H1 (cell line): ENCODE results near the gene RCC1. TPM values are rescaled to one million over a fixed set of nuclear protein-coding genes. Genes with fewer than 3 reads are reported as not detected.

Experiments
- CTCF ChIA-PET: fragments of 300-600 bp; sonication (Branson Sonifier 250); formaldehyde crosslinking; loops from one replicate; lab custom pipeline; 2021; ENCODE audit not compliant: partially characterized antibody; lab: Charles Lee
- POLR2A ChIA-PET: fragments of 300-600 bp; sonication (Branson Sonifier 250); formaldehyde crosslinking; loops from one replicate; lab custom pipeline; 2021; ENCODE audit warnings: inconsistent platforms; ENCODE audit not compliant: partially characterized antibody; lab: Charles Lee
- DNase-seq, 2 experiments: peaks; one replicate each; pipeline versions ENCODE4 v3.0.0 to v3.0.0-alpha.2; 2010 to 2022; ENCODE audit warnings: low spot score in 2 of 2, low read depth in 1 of 2, mixed read lengths in 1 of 2
- FAIRE-seq: peaks from 2 replicates; lab custom pipeline; 2011; peaks lifted over from hg19 to GRCh38; lab: Jason Lieb, UNC
- H2AFZ ChIP-seq: 2 replicates; pipeline ENCODE4 v1.8.1; 2012; ENCODE audit warnings: low read length, inconsistent platforms
- H2AK5ac ChIP-seq: 2 replicates; pipeline ENCODE4 v1.6.1; 2013; ENCODE audit warnings: low read depth, low read length
- H2BK120ac ChIP-seq: replicated peaks from 2 replicates; pipeline ENCODE3; 2013; ENCODE audit warnings: low read depth, low read length, inconsistent platforms
- H2BK12ac ChIP-seq: 2 replicates; pipeline ENCODE4 v1.6.1; 2013; ENCODE audit warnings: low read depth, low read length
- H2BK15ac ChIP-seq: 2 replicates; pipeline ENCODE4 v1.6.1; 2013; ENCODE audit warnings: low read length
- H2BK20ac ChIP-seq: 2 replicates; pipeline ENCODE4 v1.6.1; 2013; ENCODE audit warnings: low read length
- H2BK5ac ChIP-seq: 2 replicates; pipeline ENCODE4 v1.6.1; 2013; ENCODE audit warnings: low read depth, low read length
- H3K14ac ChIP-seq: 2 replicates; pipeline ENCODE4 v1.6.1; 2013; ENCODE audit warnings: inconsistent platforms; ENCODE audit not compliant: insufficient read length
- H3K18ac ChIP-seq: 2 replicates; pipeline ENCODE4 v1.6.1; 2013; ENCODE audit warnings: low read length; ENCODE audit errors: extremely low read depth
- H3K23ac ChIP-seq: 2 replicates; pipeline ENCODE4 v1.6.1; 2013; ENCODE audit warnings: inconsistent platforms; ENCODE audit not compliant: insufficient read length
- H3K23me2 ChIP-seq: 2 replicates; pipeline ENCODE4 v1.6.1; 2013; ENCODE audit warnings: low read depth, low read length
- H3K27ac ChIP-seq: 2 replicates; pipeline ENCODE4 v1.6.1; 2011; ENCODE audit warnings: low read depth, low read length, inconsistent platforms
- H3K27me3 ChIP-seq, 4 experiments: replicated peaks in 1 of 4; 1 replicate in 1 of 4; 2 replicates in 3 of 4; pipeline versions ENCODE4 v1.6.1 to v1.8.1; 2011 to 2013; ENCODE audit warnings: low read length in 3 of 4, mild to moderate bottlenecking in 3 of 4, inconsistent platforms in 2 of 4, mixed read lengths in 2 of 4, moderate library complexity in 1 of 4; ENCODE audit not compliant: control insufficient read depth in 3 of 4, insufficient read depth in 3 of 4; ENCODE audit errors: extremely low read depth in 1 of 4
- H3K36me3 ChIP-seq, 4 experiments: 2 replicates each; pipeline versions ENCODE4 v1.6.1 to v1.8.1; 2011 to 2013; ENCODE audit warnings: mild to moderate bottlenecking in 4 of 4, low read length in 3 of 4, moderate library complexity in 2 of 4, control low read depth in 1 of 4, inconsistent platforms in 1 of 4; ENCODE audit not compliant: insufficient read depth in 4 of 4, control insufficient read depth in 2 of 4
- H3K4ac ChIP-seq: replicated peaks from 2 replicates; pipeline ENCODE3; 2013; ENCODE audit warnings: low read length, low read depth, mixed read lengths, inconsistent platforms; ENCODE audit not compliant: insufficient read length
- H3K4me1 ChIP-seq, 4 experiments: replicated peaks in 1 of 4; 1 replicate in 1 of 4; 2 replicates in 3 of 4; pipeline versions ENCODE4 v1.6.1 to v1.8.1; 2011 to 2013; ENCODE audit warnings: low read length in 3 of 4, inconsistent platforms in 2 of 4, mixed read lengths in 1 of 4; ENCODE audit not compliant: insufficient read depth in 4 of 4, control insufficient read depth in 3 of 4
- H3K4me2 ChIP-seq, 2 experiments: 2 replicates each; pipeline versions ENCODE4 v1.6.1 to v1.8.1; 2011 to 2013; ENCODE audit warnings: low read depth in 2 of 2, low read length in 2 of 2, control low read depth in 1 of 2, inconsistent platforms in 1 of 2, mild to moderate bottlenecking in 1 of 2; ENCODE audit not compliant: insufficient read depth in 1 of 2
- H3K4me3 ChIP-seq, 4 experiments: fragments of 200-600, 300-600 bp in 1 of 4; sonication (generic), shearing (Covaris generic), sonication (Bioruptor Twin) in 1 of 4; 2 replicates each; pipeline versions ENCODE4 v1.5.1 to v1.8.1; 2011 to 2016; ENCODE audit warnings: low read length in 4 of 4, low read depth in 3 of 4, control low read depth in 2 of 4, inconsistent platforms in 2 of 4, mild to moderate bottlenecking in 2 of 4, mixed read lengths in 1 of 4, moderate library complexity in 1 of 4; ENCODE audit not compliant: insufficient read depth in 2 of 4; ENCODE audit errors: extremely low read depth in 1 of 4
- H3K56ac ChIP-seq: replicated peaks from 2 replicates; pipeline ENCODE3; 2013; ENCODE audit warnings: low read depth, mild to moderate bottlenecking, mixed read lengths, low read length, inconsistent platforms; ENCODE audit not compliant: insufficient read length
- H3K79me1 ChIP-seq: 2 replicates; pipeline ENCODE4 v1.6.1; 2013; ENCODE audit warnings: low read depth, low read length, control low read depth
- H3K79me2 ChIP-seq, 2 experiments: 2 replicates each; pipeline versions ENCODE4 v1.6.1 to v1.8.1; 2012 to 2013; ENCODE audit warnings: low read length in 2 of 2, mild to moderate bottlenecking in 2 of 2, inconsistent platforms in 1 of 2; ENCODE audit not compliant: insufficient read depth in 2 of 2, control insufficient read depth in 1 of 2
- H3K9ac ChIP-seq, 4 experiments: replicated peaks in 1 of 4; 1 replicate in 1 of 4; 2 replicates in 3 of 4; pipeline versions ENCODE4 v1.6.1 to v1.8.1; 2011 to 2013; ENCODE audit warnings: low read depth in 3 of 4, low read length in 3 of 4, control low read depth in 2 of 4, mild to moderate bottlenecking in 2 of 4, moderate library complexity in 2 of 4, inconsistent platforms in 1 of 4; ENCODE audit errors: extremely low read depth in 1 of 4
- H3K9me3 ChIP-seq, 2 experiments: 2 replicates each; pipeline versions ENCODE4 v1.6.1 to v1.8.1; 2012 to 2013; ENCODE audit warnings: mild to moderate bottlenecking in 2 of 2, moderate library complexity in 2 of 2, control low read depth in 1 of 2, inconsistent platforms in 1 of 2, low read depth in 1 of 2, low read length in 1 of 2, mixed read lengths in 1 of 2; ENCODE audit not compliant: insufficient read depth in 2 of 2
- H4K20me1 ChIP-seq, 2 experiments: replicated peaks in 1 of 2; 2 replicates each; pipeline versions ENCODE3 to v1.8.1; 2011 to 2013; ENCODE audit warnings: inconsistent platforms in 2 of 2, low read length in 2 of 2, mild to moderate bottlenecking in 1 of 2; ENCODE audit not compliant: insufficient read depth in 2 of 2, control insufficient read depth in 1 of 2
- H4K5ac ChIP-seq: 2 replicates; pipeline ENCODE4 v1.6.1; 2013; ENCODE audit warnings: low read length, low read depth, mixed read lengths, inconsistent platforms; ENCODE audit not compliant: insufficient read length
- H4K8ac ChIP-seq: 2 replicates; pipeline ENCODE4 v1.8.0; 2013; ENCODE audit warnings: mild to moderate bottlenecking, moderate library complexity, low read length, inconsistent platforms; ENCODE audit not compliant: insufficient read depth; ENCODE audit errors: extremely low read depth
- H4K91ac ChIP-seq: replicated peaks from 2 replicates; pipeline ENCODE3; 2013; ENCODE audit warnings: low read length, mixed read lengths, inconsistent platforms; ENCODE audit not compliant: insufficient read length
- EZH2 ChIP-seq: fragments of 200-600 bp; sonication (generic); IDR thresholded peaks from 2 replicates; pipeline ENCODE4 v1.7.1; 2012; ENCODE audit warnings: low read depth, mild to moderate bottlenecking, moderate library complexity, low read length, inconsistent platforms; ENCODE audit not compliant: severe bottlenecking
- WGBS, 2 experiments: shearing (Covaris generic) in 1 of 2; methylation state at CpG; one replicate each; pipeline versions ENCODE4 v1.1.6 to v1.1.7; 2013 to 2015; ENCODE audit warnings: low lambda C conversion rate in 2 of 2, mixed read lengths in 2 of 2, inconsistent platforms in 1 of 2, low coverage in 1 of 2, missing lambda C conversion rate in 1 of 2; ENCODE audit not compliant: insufficient replicate concordance in 2 of 2, insufficient coverage in 1 of 2, insufficient read length in 1 of 2; ENCODE audit errors: extremely low coverage in 1 of 2, missing lambda C conversion rate in 1 of 2; 5-methylcytosine and 5-hydroxymethylcytosine counted together
- polyA plus RNA-seq, 7 experiments: library from polyadenylated mRNA; depleted of rRNA in 3 of 7; stranded (reverse) in 5 of 7; unstranded in 2 of 7; fragments of >200 nt in 5 of 7; fragments of 200-250 nt in 2 of 7; gene quantifications; 1 replicate in 5 of 7; 2 replicates in 1 of 7; 4 replicates in 1 of 7; pipeline versions ENCODE4 v1.2.1 to v1.2.3, GENCODE V29; 2011 to 2013; ENCODE audit warnings: missing spikeins in 2 of 7, mixed read lengths in 2 of 7
- total RNA-seq: library from RNA; stranded (reverse); fragmentation: NEBNext Ultra II Directional; extraction: Animal tissue kit (Norgen Biotek cat#: 25700); gene quantifications from 2 replicates; pipeline ENCODE4 v1.2.1, GENCODE V29; 2021
- TF ChIP-seq, protein P1 (sequence below): IDR thresholded peaks from 2 replicates; pipeline ENCODE4 v1.6.1; 2012; ENCODE audit warnings: inconsistent platforms
- TF ChIP-seq, protein P2 (sequence below), 3 experiments: IDR thresholded peaks; 1 replicate in 2 of 3; 2 replicates in 1 of 3; pipeline versions ENCODE4 v1.5.1 to v1.6.1; 2011; ENCODE audit warnings: low read length in 3 of 3, mild to moderate bottlenecking in 3 of 3, inconsistent platforms in 2 of 3, low read depth in 1 of 3, moderate library complexity in 1 of 3; ENCODE audit not compliant: insufficient read depth in 1 of 3; ENCODE audit errors: control extremely low read depth in 1 of 3

The RCC1 gene
- total and polyA plus RNA-seq, 2 of the 8 experiments (the other 6 are each of a cell fraction or from before 2014, with no cell fraction given) = 48.5 to 98.4 TPM

DNA sequence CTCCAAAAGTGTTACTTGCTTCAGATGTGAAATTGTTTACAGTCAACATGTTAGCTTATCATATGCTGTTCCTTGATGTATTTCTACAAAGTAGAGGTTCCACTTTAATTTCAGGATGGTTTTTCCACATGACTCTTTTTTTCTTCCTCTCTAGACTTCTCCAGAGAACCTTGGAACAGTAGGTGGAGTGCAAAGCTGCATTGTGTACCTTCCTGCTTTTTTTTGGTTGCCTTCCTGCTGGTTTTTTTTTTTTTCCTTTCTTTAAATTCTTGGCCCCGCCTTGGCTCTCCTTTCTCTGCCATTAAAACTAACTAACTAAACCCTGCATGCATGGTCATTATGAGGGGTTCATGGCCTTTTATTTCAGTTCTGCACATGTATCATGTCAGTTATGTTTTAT, 48.2 kb upstream of the RCC1 start:
- Histone ChIP-seq H3K56ac (no peak overlapping the region), H4K91ac (no peak overlapping the region), H4K20me1 (peaks cover 0 to 4% of the 10 kb centered on the region in 2 experiments), H2BK5ac (no peak overlapping the region), H3K4me1 (no peaks in the 10 kb centered on the region), H4K5ac (no peak overlapping the region), H4K8ac (no peak overlapping the region), H2BK20ac (no peak overlapping the region), H2BK120ac (no peak overlapping the region), H3K27me3 (no peaks in the 10 kb centered on the region), H2BK15ac (no peak overlapping the region), H3K18ac (no peak overlapping the region), H3K36me3 (peaks cover 0 to 9% (median 1%) of the 10 kb centered on the region in 4 experiments; a peak in 4 of 8 replicates), H2AK5ac (no peak overlapping the region), H3K4ac (no peak overlapping the region), H3K27ac (no peak overlapping the region), H3K4me2 (no peak overlapping the region), H3K23me2 (no peaks in the 10 kb centered on the region), H2AFZ (no peak overlapping the region), H3K9me3 (no peaks in the 10 kb centered on the region), H3K23ac (no peak overlapping the region), H3K4me3 (no peak overlapping the region), H2BK12ac (no peak overlapping the region), H3K79me1 (no peaks in the 10 kb centered on the region), H3K14ac (no peak overlapping the region), H3K79me2 (no peaks in the 10 kb centered on the region; a peak in 1 of 4 replicates), H3K9ac (no peak overlapping the region)
- CTCF ChIA-PET = interaction anchor here (0.7 kb wide), 1 partner anchor 49 kb away, joined by 3 read pairs; no protein-coding TSS in a partner anchor
- TF ChIP-seq, protein P1, sequence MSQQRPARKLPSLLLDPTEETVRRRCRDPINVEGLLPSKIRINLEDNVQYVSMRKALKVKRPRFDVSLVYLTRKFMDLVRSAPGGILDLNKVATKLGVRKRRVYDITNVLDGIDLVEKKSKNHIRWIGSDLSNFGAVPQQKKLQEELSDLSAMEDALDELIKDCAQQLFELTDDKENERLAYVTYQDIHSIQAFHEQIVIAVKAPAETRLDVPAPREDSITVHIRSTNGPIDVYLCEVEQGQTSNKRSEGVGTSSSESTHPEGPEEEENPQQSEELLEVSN = no peak
- no peak for TF ChIP-seq EZH2
- TF ChIP-seq, protein P2, sequence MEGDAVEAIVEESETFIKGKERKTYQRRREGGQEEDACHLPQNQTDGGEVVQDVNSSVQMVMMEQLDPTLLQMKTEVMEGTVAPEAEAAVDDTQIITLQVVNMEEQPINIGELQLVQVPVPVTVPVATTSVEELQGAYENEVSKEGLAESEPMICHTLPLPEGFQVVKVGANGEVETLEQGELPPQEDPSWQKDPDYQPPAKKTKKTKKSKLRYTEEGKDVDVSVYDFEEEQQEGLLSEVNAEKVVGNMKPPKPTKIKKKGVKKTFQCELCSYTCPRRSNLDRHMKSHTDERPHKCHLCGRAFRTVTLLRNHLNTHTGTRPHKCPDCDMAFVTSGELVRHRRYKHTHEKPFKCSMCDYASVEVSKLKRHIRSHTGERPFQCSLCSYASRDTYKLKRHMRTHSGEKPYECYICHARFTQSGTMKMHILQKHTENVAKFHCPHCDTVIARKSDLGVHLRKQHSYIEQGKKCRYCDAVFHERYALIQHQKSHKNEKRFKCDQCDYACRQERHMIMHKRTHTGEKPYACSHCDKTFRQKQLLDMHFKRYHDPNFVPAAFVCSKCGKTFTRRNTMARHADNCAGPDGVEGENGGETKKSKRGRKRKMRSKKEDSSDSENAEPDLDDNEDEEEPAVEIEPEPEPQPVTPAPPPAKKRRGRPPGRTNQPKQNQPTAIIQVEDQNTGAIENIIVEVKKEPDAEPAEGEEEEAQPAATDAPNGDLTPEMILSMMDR (IDR thresholded peaks at IDR 0.05; ENCODE audit: control extremely low read depth in 1 of 3, insufficient read depth in 1 of 3, low read depth in 1 of 3, low read length in 3 of 3) = no peak
- POLR2A ChIA-PET = interaction anchor here (0.7 to 2.4 kb wide), 2 partner anchors 13 to 48 kb away, joined by 4 to 7 read pairs; no protein-coding TSS in a partner anchor
- DNase-seq (no peak), FAIRE-seq (no peak)
- WGBS, 2 experiments = no CpG with 5 or more reads among the region's 1 CpG
